NCI-H2081 treated with DMSO at 0.1 percent for 48 hours (cell line): ENCODE results near the gene DHRS7B.

Source experiments
- DNase-seq: peaks from one replicate; lab custom pipeline; 2025; lab: John Stamatoyannopoulos, UW

DHRS7B gene

GRCh38 chr17:21157586-21158370 lies 31.0 kb downstream of the DHRS7B start:
- DNase-seq = no peak

GRCh38 chr17:21160401-21160800 lies 33.6 kb downstream of the DHRS7B start:
- no peak for DNase-seq

DNA sequence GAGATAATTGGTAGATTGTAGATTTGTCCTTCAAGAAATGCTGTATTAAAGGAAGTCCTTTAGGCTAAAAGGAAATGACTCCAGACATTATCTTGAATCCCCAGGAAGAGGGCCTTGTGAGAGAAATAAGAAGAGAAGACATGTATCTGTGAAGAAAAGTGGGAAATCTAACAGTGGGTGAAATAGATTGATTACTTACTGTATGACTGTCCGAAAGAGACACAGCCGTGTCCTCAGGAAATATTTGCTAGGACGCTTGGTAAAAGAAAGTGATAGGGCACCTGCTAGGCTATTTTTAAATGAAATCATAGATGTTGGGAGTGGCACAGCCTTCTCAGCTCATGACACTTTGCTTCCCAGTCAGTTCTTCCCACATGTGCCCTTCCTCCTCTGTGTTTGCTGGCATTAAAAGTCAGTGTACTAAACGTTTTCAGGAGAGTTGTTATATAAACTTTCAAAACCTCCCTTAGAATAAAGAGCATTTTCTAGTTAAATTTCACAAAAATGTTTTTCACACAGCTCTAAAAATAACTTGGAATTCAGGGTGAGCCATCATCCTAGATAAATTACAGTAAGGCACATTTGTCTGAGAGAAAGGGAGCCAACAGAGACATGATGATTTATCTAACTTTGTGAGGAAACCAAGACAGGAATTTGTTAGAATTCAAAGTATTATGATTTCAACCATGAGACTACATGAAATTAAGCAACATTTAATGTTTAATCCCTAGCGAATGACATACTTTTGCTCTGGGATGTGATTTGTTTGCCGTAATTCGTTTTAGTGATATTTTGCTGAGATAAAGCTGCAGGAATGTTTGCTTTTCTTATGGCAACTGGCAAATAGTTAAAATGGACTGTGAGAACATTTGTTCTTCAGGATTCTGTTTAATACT lies 35.0 kb downstream of the DHRS7B start:
- DNase-seq = no peak

DNA sequence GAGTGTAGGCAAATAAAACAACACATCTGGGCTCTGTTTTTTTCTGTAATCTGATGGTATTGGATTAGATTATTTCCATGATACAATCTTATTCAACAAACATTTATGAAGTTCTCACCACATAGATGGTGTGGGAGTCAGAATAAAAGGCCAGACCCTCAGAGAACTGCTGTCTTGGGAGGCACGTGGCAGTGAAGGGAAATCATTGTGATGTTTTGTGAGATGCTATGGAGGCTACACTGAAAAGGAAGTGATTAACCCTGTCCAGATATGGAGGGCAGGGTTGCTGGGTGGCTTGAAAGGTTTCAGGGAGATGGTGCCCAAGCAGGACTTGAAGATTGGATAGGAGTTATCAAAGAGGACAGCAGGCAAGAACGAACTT lies 35.6 kb downstream of the DHRS7B start:
- DNase-seq = no peak

DNA sequence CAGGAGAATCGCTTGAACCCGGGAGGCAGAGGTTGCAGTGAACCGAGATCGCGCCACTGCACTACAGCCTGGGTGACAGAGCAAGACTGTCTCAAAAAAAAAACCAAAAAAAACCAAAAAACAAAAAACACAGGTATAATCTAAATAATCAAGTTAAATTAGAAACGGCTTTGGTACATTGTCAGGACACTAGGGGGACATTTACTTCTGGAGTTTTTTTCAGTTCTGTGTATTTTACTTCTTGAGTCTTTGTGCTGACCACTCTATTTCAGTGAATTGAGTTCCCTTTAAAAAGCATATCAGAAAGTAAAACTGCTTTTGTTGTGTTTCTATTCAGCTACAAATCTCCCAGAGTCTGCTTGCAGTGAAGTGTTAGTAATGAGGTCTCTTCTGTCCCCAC lies 36.3 kb downstream of the DHRS7B start:
- DNase-seq = no peak

GRCh38 chr17:21164216-21164615 lies 37.5 kb downstream of the DHRS7B start:
- DNase-seq = no peak

DNA sequence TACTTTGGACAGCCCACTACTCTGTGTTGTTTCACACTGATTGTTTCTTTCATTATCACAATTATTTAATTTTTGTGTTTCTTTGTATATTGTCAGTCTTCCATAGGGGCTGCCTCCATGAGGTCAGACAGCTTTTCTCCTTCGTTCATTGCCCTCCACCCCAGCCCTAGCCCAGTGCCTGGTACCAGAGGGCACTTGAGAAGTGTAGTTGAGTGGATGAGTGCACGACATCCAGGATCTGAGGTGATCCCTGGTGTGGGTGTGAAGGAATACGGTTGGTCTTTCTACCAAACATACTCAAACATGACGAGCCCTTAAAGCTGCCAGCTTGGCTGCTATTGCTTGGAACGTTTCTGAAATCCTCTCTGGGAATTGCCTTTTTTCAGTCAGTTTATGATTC lies 37.9 kb downstream of the DHRS7B start:
- no peak for DNase-seq

DNA sequence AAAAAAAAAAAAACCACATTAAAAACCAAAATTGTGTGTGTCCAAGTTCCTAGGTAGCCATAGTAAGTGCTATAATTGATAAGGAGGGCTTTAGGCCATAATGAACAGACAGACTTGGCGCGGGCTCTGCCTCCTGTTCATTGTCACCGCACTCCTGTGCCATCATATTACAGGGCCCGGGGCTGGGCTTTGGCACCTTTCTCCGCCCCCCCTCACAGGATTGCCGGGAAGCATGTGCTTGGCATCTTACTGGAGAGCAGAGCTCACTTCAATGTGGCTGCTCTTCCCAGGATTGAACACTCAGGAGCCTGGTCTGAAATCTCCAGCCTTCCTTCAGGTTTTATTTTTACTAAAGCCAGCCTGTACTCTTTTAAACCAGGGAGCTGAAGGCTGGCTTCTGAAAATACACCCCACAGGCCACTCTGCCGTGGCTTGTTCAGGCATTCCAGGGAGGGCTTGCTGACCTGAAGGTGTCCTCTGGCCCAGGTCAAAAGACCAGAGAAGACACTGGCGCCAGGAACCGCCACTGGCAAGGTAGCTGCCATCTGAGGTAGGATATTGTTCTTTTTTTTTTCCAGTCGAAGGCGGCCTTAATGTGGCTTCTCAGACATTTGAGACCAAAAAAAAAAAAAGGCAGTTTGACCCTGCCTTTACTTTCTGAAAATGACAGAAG lies 39.3 kb downstream of the DHRS7B start:
- no peak for DNase-seq

- no peak for DNase-seq
These were observed 39.9 kb downstream of the DHRS7B start for GRCh38 chr17:21166595-21167210.

DNA sequence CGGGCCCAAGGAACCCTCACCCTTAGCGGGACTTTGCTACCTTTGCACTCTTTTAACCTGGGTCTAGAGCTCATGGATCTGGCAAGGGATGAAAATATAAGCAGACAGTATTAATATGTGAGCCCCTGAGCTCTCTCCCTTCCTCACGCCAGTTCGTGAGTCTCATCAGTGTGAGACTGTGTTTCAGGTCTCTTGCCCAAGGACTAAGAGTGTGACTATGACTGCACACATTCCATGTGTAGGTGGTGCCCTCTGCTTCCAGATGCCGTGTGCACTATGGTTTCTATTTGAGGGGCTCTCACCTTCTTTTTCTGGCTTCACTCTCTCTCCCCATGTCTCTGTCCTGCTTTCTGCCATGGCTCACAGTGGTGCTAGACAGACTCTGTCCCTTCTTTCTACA lies 40.5 kb downstream of the DHRS7B start:
- DNase-seq = no peak

- no peak for DNase-seq
These were observed 41.7 kb downstream of the DHRS7B start for GRCh38 chr17:21168555-21168865.

DNA sequence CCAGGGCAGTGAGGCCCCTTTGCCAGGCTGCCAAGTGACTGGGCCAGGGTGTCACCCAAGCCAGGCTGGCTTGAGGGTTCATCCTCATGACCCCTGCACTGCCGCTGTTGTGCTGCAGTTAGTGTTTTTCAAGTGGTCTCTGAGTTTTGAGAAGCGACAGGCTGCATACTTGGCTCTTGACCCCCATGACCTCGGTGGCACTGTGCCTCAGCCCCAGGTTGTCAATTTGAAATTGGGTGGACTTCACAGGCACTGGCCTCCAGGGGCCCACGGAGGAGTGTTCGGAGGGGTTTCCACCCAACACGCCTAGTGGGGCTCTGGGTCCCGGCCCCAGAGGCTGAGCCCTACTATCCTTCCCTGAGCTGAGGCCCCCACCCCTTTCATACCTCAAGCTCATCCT lies 42.7 kb downstream of the DHRS7B start:
- DNase-seq = no peak

DNA sequence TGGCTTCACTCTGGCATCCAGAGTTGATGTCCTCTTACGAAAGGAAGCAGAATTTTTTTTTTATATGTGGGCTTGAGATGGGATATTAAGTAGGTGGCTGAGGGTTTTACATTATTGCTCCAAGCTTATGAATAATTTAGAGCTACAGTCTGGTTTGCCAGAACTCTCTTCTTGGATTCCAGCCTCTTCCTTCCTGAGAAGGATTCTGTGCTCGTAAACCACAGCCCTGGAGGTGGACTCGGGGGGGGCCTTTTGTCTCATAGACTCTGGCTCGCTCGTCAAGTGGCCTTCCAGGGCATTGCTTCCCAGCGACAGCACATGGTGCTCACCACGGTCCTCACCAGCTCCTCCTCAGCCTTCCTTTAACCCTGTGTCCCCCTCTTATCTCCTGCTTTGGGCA lies 44.0 kb downstream of the DHRS7B start:
- DNase-seq = no peak

GRCh38 chr17:21171309-21171922 lies 44.7 kb downstream of the DHRS7B start:
- no peak for DNase-seq

- no peak for DNase-seq
These were observed 45.3 kb downstream of the DHRS7B start for GRCh38 chr17:21171970-21172510.

GRCh38 chr17:21172846-21173245 lies 46.1 kb downstream of the DHRS7B start:
- DNase-seq = no peak

- DNase-seq = no peak
These were observed 46.8 kb downstream of the DHRS7B start for GRCh38 chr17:21173543-21173942.

GRCh38 chr17:21174186-21174585 lies 47.4 kb downstream of the DHRS7B start:
- no peak for DNase-seq

GRCh38 chr17:21174713-21175112 lies 47.9 kb downstream of the DHRS7B start:
- DNase-seq = no peak

DNA sequence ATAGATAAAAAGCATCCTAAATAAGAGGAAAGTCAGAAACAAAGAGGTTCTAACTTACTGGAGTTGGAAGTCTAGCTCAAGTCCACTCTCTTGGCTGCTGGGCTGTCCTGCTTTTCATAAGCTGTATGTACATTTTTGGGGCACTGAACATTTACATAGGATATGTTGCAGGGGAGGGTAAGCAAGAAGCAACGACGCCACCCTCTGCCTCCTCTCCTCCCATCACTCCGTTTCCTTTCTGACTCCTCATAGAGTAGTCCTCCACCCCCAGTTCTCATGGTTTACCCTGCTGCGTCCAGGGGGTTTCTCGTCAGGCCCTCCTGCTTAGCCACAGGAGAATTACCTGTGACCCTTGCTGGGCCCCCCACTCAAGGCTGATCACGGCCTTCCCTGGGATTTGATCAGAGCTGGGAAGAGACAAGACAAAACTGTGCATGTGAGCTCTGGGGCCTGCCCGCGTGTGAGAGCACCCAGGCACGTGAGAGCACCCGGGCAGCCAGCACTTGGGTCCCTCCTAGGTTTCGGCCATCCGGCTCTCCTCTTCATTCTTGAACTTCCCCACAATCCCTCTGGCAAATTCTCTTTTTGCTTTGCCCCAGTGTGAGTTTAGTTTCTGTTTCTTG lies 50.1 kb downstream of the DHRS7B start:
- no peak for DNase-seq

DNA sequence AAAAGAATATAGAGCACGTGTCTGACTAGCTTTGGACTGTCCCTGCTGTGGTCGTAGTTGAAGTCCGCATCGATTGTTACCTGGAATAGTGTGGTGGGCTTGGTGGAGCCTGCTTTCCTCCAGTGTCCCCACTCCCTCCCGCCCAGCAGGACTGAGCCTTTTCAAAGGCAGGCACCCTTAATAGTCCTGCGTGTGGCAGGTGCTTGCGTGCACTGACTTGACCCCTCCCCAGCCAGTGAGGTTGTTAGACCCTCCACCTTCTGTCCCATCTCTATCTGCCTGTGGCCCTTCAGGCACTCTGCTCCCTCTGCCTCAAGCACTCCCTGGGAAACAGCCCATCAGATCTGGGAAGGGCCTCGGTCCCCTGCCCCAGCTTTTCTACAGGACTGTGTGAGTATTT lies 50.6 kb downstream of the DHRS7B start:
- DNase-seq = no peak
